ENCODE data around the gene AIFM3.
"Not testable (repeated sequence)": the region's sequence is repeated elsewhere in the genome, so short reads cannot be mapped to it uniquely, and the experiment has no call there.

AIFM3 gene, protein sequence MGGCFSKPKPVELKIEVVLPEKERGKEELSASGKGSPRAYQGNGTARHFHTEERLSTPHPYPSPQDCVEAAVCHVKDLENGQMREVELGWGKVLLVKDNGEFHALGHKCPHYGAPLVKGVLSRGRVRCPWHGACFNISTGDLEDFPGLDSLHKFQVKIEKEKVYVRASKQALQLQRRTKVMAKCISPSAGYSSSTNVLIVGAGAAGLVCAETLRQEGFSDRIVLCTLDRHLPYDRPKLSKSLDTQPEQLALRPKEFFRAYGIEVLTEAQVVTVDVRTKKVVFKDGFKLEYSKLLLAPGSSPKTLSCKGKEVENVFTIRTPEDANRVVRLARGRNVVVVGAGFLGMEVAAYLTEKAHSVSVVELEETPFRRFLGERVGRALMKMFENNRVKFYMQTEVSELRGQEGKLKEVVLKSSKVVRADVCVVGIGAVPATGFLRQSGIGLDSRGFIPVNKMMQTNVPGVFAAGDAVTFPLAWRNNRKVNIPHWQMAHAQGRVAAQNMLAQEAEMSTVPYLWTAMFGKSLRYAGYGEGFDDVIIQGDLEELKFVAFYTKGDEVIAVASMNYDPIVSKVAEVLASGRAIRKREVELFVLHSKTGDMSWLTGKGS

DNA sequence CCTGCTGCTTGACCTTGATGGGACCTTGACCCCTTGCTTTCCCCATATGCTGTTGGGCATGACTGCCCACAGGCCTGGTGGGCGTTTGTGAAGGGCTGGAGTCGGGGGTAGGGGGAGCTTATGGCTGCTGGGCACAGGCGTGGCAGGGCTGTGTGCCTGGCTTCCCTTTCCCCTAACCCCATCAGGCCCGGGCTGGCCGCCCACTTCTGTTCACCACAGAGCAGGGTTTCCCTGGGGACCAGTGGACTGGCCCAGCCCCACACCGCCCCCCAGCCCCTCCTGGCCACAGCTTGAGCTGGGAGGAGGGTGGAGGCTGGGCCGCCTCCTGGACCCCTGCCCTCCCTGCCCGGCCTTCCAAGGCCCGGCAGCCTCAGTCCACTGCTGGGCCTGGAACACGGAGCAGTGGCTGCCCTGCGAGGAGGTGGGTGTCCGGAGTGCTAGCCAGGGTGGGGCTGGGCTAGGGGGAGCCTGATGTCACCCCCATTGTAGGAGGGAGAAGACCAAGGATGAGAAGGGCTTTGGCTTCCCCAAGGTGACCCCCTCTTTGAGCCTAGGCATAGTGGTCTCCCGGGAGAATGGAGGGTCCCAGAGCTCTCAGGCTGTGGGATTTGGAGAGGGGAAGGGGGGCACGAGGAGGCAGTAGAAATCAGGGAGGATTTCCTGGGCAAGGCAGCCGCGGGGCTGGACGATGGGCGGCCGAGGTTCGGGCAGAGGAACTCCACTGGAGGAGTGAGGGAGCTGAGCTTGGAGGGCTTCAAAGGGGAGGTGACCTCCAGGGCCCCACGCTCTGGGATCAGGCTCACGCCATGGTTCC, at the start of gene AIFM3:
AIFM3 (plus strand) TSS at position 373 of the 814 bp plus-strand sequence. CDS start 690 bp downstream, outside the sequence.
- no peak for DNase-seq (ENCODE audit: low read depth in 2 of 2)

- no peak for DNase-seq (ENCODE audit: low read depth in 2 of 2)
Measured at GRCh38 chr22:20918663-20919218, 48.3 kb upstream of the AIFM3 start.

DNA sequence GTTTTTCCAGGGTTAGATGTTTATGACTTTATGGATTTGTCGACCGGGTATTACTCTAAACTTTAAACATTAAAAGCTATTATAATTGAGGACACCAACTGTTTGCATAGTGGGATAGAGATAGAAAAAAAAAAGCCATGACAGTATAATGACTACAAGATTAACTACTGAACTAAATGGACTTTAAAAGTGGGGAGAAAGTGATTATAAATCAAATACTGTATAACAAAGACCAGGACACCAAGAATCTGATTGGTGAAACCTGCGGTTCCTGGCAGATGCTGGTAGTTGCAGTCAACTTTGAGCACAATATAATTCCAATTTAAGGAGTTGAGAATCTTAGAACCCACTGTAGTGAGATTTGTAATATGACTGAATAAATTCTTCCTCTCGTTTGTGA, 47.3 kb upstream of the AIFM3 start:
- no peak for DNase-seq (ENCODE audit: low read depth in 2 of 2)

- DNase-seq (ENCODE audit: low read depth in 2 of 2), result no peak
Measured at GRCh38 chr22:20920881-20921203, 46.2 kb upstream of the AIFM3 start.

DNA sequence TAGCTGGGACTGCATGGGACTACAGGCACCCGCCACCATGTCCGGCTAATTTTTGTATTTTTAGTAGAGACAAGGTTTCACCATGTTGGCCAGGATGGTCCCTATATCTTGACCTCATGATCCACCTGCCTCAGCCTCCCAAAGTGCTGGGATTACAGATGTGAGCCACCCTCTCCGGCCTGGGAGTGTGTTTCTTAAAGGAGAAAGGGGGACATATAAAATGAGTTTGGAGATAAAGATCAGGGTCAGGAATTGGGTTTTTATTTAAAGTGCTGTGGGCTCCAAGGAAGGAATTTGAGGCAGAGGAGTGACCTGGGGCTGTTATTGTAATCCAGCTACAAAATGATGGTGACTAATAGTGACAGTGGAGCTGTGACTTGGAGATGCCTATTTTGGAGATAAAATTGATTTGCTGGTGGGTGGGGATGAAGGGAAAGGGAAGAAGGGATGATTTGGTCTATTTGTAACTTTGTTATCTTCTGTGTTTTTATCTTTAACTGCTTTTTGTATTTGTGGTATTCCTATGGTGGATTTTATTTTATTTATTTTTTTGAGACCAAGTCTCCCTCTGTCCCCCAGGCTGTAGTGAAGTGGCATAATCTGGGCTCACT, 44.8 kb upstream of the AIFM3 start:
- DNase-seq (ENCODE audit: low read depth in 2 of 2), result no peak

DNA sequence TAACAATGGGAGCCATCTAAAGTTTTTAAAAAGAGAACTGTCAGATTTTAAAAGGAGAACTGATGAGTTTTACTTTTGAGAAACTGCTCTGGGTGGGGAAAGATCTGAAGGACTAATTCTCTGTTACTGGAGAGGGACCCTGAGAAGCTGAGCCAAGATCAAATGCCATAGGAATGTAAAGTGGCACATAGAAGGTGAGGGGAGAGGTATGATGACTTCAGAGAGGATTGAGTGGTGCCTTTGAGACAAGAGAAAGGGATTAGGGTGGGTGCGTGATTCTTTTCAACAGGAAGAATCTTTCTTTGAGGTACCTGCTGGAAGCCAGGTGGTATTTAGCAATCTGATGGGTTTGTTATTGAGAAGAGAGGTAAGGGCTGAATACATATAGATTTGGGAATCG, 40.8 kb upstream of the AIFM3 start:
- DNase-seq (ENCODE audit: low read depth in 2 of 2), result no peak

GRCh38 chr22:20927940-20928572, 39.0 kb upstream of the AIFM3 start:
- no peak for DNase-seq (ENCODE audit: low read depth in 2 of 2)

- DNase-seq (ENCODE audit: low read depth in 2 of 2), result no peak
Measured at GRCh38 chr22:20928573-20928967, 38.5 kb upstream of the AIFM3 start.

DNA sequence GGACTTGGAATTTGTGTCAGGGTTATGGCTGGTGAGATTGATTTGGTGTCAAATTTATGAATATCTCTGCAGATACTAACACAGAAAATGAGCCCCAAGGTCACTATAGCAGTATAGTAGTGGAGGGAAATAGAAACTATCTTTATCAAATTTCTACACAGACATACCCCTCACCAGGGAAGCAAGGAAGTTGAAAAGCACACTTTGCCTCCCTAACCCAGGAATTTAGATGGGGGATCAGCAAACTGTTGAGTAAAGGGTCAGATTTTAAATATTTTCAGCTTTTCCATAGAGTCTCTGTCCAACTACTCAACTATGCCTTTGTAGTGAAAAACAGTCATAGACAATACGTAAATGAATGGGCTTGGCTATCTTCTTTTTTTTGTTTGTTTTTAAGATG, 37.1 kb upstream of the AIFM3 start:
- no peak for DNase-seq (ENCODE audit: low read depth in 2 of 2)

DNA sequence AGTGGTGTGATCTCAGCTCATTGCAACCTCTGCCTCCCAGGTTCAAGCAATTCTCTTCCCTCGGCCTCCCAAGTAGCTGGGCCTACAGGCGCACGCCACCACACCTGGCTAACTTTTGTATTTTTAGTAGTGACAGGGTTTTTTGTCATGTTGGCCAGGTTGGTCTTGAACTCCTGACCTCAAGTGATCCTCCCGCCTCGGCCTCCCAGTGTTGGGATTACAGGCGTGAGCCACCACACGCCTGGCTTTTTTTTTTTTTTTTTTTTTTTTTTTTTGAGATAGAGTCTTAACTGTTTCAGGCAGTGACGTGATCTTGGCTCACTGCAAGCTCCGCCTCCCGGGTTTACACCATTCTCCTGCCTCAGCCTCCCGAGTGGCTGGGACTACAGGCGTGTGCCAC, 36.6 kb upstream of the AIFM3 start:
- DNase-seq (ENCODE audit: low read depth in 2 of 2), result not testable (repeated sequence)

DNA sequence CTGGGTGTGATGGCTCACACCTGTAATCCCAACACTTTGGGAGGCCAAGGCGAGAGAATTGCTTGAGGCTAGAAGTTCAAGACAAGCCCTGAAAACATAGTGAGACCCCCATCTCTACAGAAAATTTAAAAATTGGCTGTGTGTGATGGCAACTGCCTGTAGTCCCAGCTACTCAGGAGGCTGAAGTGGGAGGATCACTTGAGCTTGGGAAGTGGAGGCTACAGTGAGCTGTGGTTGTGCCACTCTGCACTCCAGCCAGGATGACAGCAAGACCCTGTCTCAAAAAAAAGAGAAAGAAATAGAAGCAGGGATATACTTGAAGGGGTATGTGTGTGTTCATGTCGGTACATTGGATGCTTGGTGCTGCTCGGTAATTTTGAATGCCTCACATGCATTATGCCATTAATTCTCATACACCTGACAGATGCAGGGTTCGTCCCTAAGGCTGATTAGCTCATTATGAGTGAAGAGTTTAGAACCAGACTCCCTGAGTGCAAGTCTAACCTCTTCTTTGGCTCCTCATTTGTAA, 35.9 kb upstream of the AIFM3 start:
- DNase-seq (ENCODE audit: low read depth in 2 of 2), result no peak

DNA sequence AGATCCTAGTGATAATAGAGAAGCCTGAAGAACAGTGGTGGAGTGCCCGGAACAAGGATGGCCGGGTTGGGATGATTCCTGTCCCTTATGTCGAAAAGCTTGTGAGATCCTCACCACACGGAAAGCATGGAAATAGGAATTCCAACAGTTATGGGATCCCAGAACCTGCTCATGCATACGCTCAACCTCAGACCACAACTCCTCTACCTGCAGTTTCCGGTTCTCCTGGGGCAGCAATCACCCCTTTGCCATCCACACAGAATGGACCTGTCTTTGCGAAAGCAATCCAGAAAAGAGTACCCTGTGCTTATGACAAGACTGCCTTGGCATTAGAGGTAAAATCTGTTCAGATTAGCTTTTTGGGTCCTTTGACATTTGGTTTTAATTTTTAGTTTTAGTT, 33.1 kb upstream of the AIFM3 start:
- DNase-seq (ENCODE audit: low read depth in 2 of 2), result no peak

DNA sequence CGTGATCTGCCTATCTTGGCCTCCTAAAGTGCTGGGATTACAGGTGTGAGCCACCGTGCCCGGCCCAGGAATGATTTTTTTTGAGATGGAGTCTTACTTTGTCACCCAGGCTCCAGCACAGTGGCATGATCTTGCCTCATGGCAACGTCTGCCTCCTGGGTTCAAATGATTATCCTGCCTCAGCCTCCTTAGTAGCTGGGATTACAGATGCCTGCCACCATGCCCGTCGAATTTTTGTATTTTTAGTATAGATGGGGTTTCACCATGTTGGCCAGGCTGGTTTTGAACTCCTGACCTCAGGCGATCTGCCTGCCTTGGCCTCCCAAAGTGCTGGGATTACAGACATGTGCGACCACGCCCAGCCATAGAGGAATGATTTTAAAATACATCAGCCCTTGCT, 32.0 kb upstream of the AIFM3 start:
- not testable (repeated sequence) for DNase-seq (ENCODE audit: low read depth in 2 of 2)

GRCh38 chr22:20935780-20936539, 31.1 kb upstream of the AIFM3 start:
- DNase-seq (ENCODE audit: low read depth in 2 of 2), result not testable (repeated sequence)

DNA sequence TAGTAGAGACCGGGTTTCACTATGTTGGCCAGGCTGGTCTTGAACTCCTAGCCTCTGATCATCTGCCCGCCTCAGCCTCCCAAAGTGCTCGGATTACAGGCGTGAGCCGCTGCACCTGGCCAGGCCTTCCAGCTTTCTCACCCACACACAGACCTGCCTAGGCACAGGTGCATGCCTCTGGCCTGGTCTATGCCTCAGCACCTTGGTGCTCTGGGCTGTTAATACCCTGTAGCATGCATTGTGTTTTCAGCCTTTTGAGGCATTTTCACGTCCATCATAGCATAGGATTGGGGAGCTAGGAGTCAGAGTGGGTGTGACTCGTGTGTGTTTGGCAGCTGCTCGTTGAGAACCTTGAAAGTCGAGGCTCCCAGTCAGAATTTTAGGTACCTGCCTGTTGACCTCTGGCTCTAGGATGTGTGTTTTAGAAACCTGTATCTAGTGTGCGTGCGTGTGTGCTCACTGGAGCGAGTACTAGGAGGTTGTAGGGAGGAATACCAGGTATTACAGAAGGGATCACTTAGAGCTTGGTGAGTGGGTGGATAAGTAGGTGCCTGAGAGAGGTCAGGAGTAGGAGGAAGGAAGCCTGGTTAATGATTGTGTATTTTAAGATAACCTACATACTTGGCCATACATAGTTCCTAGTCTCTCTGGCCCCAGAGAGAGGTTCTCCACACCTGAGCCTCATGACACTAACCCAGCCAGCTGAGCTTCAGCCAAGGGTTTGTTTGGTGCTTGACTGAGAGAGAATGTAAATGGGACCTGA, 29.8 kb upstream of the AIFM3 start:
- no peak for DNase-seq (ENCODE audit: low read depth in 2 of 2)

DNA sequence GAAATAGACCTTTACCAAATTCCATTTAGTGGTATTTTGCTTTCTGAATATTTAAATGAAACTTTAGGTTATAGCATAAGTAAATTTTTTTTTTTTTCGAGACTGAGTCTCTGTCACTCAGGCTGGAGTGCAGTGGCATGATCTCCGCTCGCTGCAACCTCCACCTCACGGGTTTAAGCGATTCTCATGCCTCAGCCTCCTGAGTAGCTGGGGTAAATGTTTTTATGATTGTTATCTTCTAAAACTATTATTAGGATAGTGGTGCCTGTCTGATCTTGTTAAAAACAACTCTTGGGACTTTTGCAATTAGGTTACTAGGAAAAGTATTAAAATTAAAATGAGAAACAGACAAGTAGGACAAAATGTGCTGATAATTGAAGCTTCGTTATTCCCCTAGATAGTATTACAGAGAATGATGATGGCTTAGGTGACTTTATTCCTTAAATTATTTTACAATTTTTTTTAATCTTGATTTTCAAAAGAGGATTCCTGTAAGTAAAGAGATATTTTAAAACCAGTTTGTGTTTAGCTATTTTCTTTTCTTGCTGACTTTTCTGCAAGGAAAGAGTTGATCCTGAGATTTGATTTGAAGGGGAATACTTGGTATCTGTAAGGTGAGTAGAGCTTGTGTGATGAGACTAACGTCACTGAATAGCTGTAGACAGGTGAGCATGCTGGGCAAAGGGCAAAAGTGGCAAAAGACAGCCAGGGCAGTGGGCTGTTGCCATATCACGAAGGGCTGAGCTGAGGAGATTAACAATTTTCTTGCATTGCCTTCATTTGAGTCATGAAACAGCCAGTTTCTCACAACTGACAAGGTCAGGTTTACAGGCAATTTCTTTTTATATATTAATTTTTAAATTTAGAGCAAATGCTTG, 29.0 kb upstream of the AIFM3 start:
- no peak for DNase-seq (ENCODE audit: low read depth in 2 of 2)

DNA sequence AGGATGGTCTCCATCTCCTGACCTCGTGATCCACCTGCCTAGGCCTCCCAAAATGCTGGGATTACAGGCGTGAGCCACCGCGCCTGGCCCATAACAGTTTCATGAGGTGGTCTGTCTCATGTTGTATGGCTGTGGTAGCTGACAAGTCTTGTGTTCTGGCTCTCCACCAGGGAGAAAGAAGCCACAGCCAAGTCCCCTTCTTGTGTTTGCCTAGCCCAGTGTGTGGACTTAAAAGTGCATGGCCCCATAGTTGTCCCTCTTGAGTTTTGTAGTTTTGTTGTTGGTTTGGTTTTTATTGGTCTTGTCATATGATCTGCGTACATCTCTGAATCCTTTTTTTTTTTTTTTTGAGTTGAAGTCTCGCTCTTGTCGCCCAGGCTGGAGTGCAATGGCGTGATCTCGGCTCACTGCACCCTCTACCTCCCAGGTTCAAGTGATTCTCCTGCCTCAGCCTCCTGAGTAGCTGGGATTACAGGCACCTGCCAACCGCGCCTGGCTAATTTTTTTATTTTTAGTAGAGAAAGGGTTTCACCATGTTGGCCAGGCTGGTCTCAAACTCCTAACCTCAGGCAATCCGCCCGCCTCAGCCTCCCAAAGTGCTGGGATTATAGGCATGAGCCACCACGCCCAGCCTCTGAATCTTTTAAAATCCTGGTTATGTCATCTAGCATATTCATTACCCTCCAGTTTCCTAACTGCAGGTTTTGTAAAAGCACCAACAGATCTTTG, 27.4 kb upstream of the AIFM3 start:
- DNase-seq (ENCODE audit: low read depth in 2 of 2), result not testable (repeated sequence)

DNA sequence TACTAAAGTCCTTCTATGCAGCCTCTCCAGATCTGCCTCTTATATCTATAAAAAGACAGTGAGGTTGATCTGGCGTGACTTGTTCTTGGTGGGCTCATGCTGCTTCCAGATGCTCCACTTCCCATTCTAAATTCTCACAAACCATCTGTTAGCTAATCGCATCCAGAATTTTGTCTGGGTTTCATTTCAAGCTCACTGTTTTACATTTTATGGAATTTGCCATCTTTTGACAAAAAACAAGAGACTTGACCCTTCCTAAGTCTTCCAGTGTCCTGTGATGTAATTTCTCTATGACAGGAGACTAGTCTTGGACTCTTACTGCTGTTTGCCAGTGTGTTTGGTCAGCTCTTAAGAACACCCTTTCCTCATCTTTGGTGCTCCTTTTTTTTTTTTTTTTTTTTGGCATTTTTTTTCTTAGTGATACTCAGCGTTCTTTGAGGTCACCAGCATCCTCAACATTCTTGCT, 26.8 kb upstream of the AIFM3 start:
- DNase-seq (ENCODE audit: low read depth in 2 of 2), result peak; percentile 60
